ENCODE results near the gene DDN.

The DDN gene

GRCh38 chr12:48994224-48995085 is 4.7 kb downstream of the DDN start:
- Histone ChIP-seq H3K27ac (no peak overlapping the region), H3K36me3 (replicated peaks) (no peaks in the 10 kb centered on the region), H3K27me3 (replicated peaks) (peaks cover 6% of the 10 kb centered on the region), H3K4me3 (ENCODE audit: low read depth, low read length) (no peak overlapping the region)
- in situ Hi-C loops (cut with HindIII; ENCODE audit: low pct_ligation_motif_present, low sequenced_read_pairs): no loop called here
- TF ChIP-seq, protein P1, sequence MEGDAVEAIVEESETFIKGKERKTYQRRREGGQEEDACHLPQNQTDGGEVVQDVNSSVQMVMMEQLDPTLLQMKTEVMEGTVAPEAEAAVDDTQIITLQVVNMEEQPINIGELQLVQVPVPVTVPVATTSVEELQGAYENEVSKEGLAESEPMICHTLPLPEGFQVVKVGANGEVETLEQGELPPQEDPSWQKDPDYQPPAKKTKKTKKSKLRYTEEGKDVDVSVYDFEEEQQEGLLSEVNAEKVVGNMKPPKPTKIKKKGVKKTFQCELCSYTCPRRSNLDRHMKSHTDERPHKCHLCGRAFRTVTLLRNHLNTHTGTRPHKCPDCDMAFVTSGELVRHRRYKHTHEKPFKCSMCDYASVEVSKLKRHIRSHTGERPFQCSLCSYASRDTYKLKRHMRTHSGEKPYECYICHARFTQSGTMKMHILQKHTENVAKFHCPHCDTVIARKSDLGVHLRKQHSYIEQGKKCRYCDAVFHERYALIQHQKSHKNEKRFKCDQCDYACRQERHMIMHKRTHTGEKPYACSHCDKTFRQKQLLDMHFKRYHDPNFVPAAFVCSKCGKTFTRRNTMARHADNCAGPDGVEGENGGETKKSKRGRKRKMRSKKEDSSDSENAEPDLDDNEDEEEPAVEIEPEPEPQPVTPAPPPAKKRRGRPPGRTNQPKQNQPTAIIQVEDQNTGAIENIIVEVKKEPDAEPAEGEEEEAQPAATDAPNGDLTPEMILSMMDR (IDR thresholded peaks at IDR 0.05; ENCODE audit: low read depth, low read length, missing control alignments): no peak
- no peak for DNase-seq

- TF ChIP-seq, protein P1 (IDR thresholded peaks at IDR 0.05; ENCODE audit: low read depth, low read length, missing control alignments): no peak
Measured at GRCh38 chr12:48993787-48994186, 5.4 kb downstream of the DDN start.

GRCh38 chr12:48991247-48992050 is 7.7 kb downstream of the DDN start:
- in situ Hi-C loops (cut with HindIII; ENCODE audit: low pct_ligation_motif_present, low sequenced_read_pairs): no loop called here
- Histone ChIP-seq H3K4me3 (ENCODE audit: low read depth, low read length) (no peak overlapping the region), H3K27ac (no peak overlapping the region), H3K27me3 (replicated peaks) (peaks cover 21% of the 10 kb centered on the region), H3K36me3 (replicated peaks) (no peaks in the 10 kb centered on the region)
- TF ChIP-seq, protein P1 (IDR thresholded peaks at IDR 0.05; ENCODE audit: low read depth, low read length, missing control alignments): no peak
- DNase-seq: no peak

More at GRCh38 chr12:48993787-48994186, 5.4 kb downstream of the DDN start:
- Histone ChIP-seq H3K4me3 (ENCODE audit: low read depth, low read length) (no peak overlapping the region), H3K36me3 (replicated peaks) (no peaks in the 10 kb centered on the region), H3K27ac (no peak overlapping the region), H3K27me3 (replicated peaks) (peaks cover 11% of the 10 kb centered on the region)
- DNase-seq: no peak
- in situ Hi-C loops (cut with HindIII; ENCODE audit: low pct_ligation_motif_present, low sequenced_read_pairs): no loop called here

DNA sequence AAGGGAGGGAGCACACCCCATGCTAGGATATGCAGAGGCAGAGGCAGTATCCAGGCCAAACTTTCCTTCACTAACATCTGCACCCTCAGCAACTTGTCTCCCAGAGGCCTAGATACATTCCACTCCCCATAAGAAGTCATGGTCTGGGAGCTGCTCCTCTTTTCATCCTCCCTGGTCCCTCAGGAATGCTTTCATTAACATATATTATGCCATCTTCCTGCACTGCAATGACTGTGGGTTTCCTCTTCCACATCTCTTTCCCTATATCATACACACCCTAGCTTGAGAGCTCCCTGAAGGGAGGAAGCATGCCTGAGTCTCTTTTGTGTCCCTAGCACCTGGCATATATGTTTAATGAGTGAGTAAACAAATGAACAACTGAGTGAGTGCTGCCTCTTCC is 8.6 kb downstream of the DDN start:
- DNase-seq: no peak
- TF ChIP-seq, protein P1 (IDR thresholded peaks at IDR 0.05; ENCODE audit: low read depth, low read length, missing control alignments): no peak
- H3K36me3 ChIP-seq (replicated peaks): no peaks in the 10 kb centered on the region
- no peak overlapping the region for H3K4me3 ChIP-seq (ENCODE audit: low read depth, low read length)
- H3K27ac ChIP-seq: no peak overlapping the region
- H3K27me3 ChIP-seq (replicated peaks): peaks cover 30% of the 10 kb centered on the region
- in situ Hi-C loops (cut with HindIII; ENCODE audit: low pct_ligation_motif_present, low sequenced_read_pairs): no loop called here

DNA sequence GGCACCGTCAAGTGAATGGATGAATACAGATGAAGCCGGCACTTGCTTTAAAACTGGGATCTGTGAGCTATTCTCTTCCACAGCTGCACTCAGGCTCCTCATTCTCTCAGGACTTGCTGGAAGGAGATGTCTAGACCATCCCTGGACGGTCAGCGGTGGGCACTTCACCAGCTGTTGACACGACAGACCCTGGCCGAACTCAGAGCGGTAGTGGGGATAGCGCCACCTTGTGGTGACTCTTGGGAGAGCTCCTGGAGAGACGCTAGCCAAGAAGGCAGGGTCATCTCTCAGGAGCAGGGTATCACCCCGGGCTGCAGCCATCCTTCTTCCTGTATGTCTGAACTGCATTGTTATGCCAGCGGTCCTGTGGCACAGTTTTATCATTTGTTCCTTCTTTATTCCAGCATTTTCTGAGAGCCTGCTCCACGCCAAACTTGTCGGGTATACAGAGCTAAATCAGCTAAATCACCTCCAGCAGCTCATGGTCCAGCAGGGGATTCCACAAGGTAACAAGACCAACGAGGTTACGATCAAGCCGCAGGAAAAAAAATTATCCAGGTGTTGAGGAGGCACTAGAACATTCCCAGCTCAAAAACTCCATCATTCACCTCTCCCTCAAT is 11.0 kb downstream of the DDN start:
- in situ Hi-C loops (cut with HindIII; ENCODE audit: low pct_ligation_motif_present, low sequenced_read_pairs): no loop called here
- no peak overlapping the region for H3K27ac ChIP-seq
- peak; percentile 41 for DNase-seq
- TF ChIP-seq, protein P1 (IDR thresholded peaks at IDR 0.05; ENCODE audit: low read depth, low read length, missing control alignments): peak; percentile 96
- no peaks in the 10 kb centered on the region for H3K36me3 ChIP-seq (replicated peaks)
- H3K27me3 ChIP-seq (replicated peaks): peaks cover 49% of the 10 kb centered on the region
- no peak overlapping the region for H3K4me3 ChIP-seq (ENCODE audit: low read depth, low read length)
